IMR-90 (cell line): ENCODE measurements around the gene FKBP1B. TPM values are rescaled to one million over a fixed set of nuclear protein-coding genes. Genes with fewer than 3 reads are reported as not detected.

Experiments
- ATAC-seq: fragments of 200-7000 bp; cut with Tn5 transposase; 2 replicates; pipeline ENCODE4 v1.9.1; 2020; ENCODE audit warnings: low read depth, mild to moderate bottlenecking, moderate library complexity
- BruUV-seq: library from RNA; stranded (reverse); fragments of 400-500 nt; replicated peaks from 2 replicates; lab custom pipeline; 2021; lab: Mats Ljungman, UMichigan
- CTCF ChIA-PET: fragments of 300-600 bp; formaldehyde crosslinking; extraction: SDS; loops from one replicate; lab custom pipeline; 2021; ENCODE audit warnings: antibody characterized with exemption; lab: Yijun Ruan, JAX
- POLR2A ChIA-PET: fragments of 300-600 bp; sonication (Branson Sonifier 250); formaldehyde crosslinking; loops from one replicate; lab custom pipeline; 2022; ENCODE audit warnings: antibody characterized with exemption; ENCODE audit not compliant: unreplicated experiment; lab: Charles Lee
- DNase-seq: peaks from one replicate; pipeline ENCODE4 v3.0.0; 2013
- H2AFZ ChIP-seq: replicated peaks from 2 replicates; pipeline ENCODE3; 2013; ENCODE audit warnings: low read length, mild to moderate bottlenecking; ENCODE audit not compliant: poor library complexity
- H2AK5ac ChIP-seq: 2 replicates; pipeline ENCODE4 v1.6.1; 2013; ENCODE audit warnings: low read depth, low read length, inconsistent platforms
- H2AK9ac ChIP-seq: replicated peaks from 2 replicates; pipeline ENCODE3; 2013; ENCODE audit warnings: mild to moderate bottlenecking, low read depth, low read length, moderate library complexity; ENCODE audit not compliant: poor library complexity
- H2BK120ac ChIP-seq: 2 replicates; pipeline ENCODE4 v1.6.1; 2013; ENCODE audit warnings: low read depth, low read length, inconsistent platforms
- H2BK15ac ChIP-seq: 3 replicates; pipeline ENCODE4 v1.6.1; 2013; ENCODE audit warnings: low read depth, low read length, inconsistent platforms
- H2BK20ac ChIP-seq: 2 replicates; pipeline ENCODE4 v1.6.1; 2013; ENCODE audit warnings: low read depth, mild to moderate bottlenecking, inconsistent platforms, low read length, moderate library complexity
- H2BK5ac ChIP-seq: 2 replicates; pipeline ENCODE4 v1.6.1; 2013; ENCODE audit warnings: mild to moderate bottlenecking, low read depth, low read length, inconsistent platforms; ENCODE audit not compliant: poor library complexity, severe bottlenecking
- H3K14ac ChIP-seq: replicated peaks from 2 replicates; pipeline ENCODE4 v1.6.1; 2013; ENCODE audit warnings: low read depth, low read length, inconsistent platforms
- H3K18ac ChIP-seq: 2 replicates; pipeline ENCODE4 v1.6.1; 2013; ENCODE audit warnings: low read depth, low read length, control low read depth
- H3K23ac ChIP-seq: 2 replicates; pipeline ENCODE4 v1.6.1; 2013; ENCODE audit warnings: low read depth, low read length, inconsistent platforms
- H3K27ac ChIP-seq: 2 replicates; pipeline ENCODE4 v1.5.1; 2013; ENCODE audit warnings: mild to moderate bottlenecking, control low read depth, low read length; ENCODE audit not compliant: insufficient read depth
- H3K27me3 ChIP-seq: 2 replicates; pipeline ENCODE4 v1.6.1; 2013; ENCODE audit warnings: low read length; ENCODE audit not compliant: control insufficient read depth, insufficient read depth
- H3K36me3 ChIP-seq: 2 replicates; pipeline ENCODE4 v1.6.1; 2013; ENCODE audit warnings: low read length, mixed read lengths; ENCODE audit not compliant: control insufficient read depth, insufficient read depth
- H3K4ac ChIP-seq: 2 replicates; pipeline ENCODE4 v1.6.1; 2013; ENCODE audit warnings: low read depth, low read length, inconsistent platforms
- H3K4me1 ChIP-seq: 2 replicates; pipeline ENCODE4 v1.6.1; 2013; ENCODE audit warnings: low read length, mixed read lengths; ENCODE audit not compliant: control insufficient read depth, insufficient read depth
- H3K4me2 ChIP-seq: 2 replicates; pipeline ENCODE4 v1.6.1; 2013; ENCODE audit warnings: low read depth, mild to moderate bottlenecking, control low read depth, low read length, moderate library complexity
- H3K4me3 ChIP-seq: 2 replicates; pipeline ENCODE4 v1.5.1; 2013; ENCODE audit warnings: low read depth, mild to moderate bottlenecking, control low read depth, low read length, moderate library complexity; ENCODE audit not compliant: insufficient read depth
- H3K56ac ChIP-seq: 2 replicates; pipeline ENCODE4 v1.6.1; 2013; ENCODE audit warnings: low read length, inconsistent platforms; ENCODE audit not compliant: insufficient read depth; ENCODE audit errors: extremely low read depth
- H3K79me1 ChIP-seq, 2 experiments: 2 replicates each; pipeline ENCODE4 v1.6.1; 2013; ENCODE audit warnings: low read length in 2 of 2, inconsistent platforms in 1 of 2, low read depth in 1 of 2
- H3K9ac ChIP-seq: 2 replicates; pipeline ENCODE4 v1.6.1; 2013; ENCODE audit warnings: low read depth, low read length, control low read depth
- H3K9me1 ChIP-seq: 2 replicates; pipeline ENCODE4 v1.6.1; 2013; ENCODE audit warnings: low read length, inconsistent platforms; ENCODE audit not compliant: insufficient read depth
- H3K9me3 ChIP-seq: 2 replicates; pipeline ENCODE4 v1.6.1; 2013; ENCODE audit warnings: low read length; ENCODE audit not compliant: control insufficient read depth, insufficient read depth
- H4K20me1 ChIP-seq: 2 replicates; pipeline ENCODE4 v1.6.1; 2013; ENCODE audit warnings: low read length, inconsistent platforms; ENCODE audit not compliant: insufficient read depth
- H4K5ac ChIP-seq: 2 replicates; pipeline ENCODE4 v1.6.1; 2013; ENCODE audit warnings: mild to moderate bottlenecking, low read depth, low read length, control low read depth
- H4K8ac ChIP-seq, 2 experiments: 2 replicates each; pipeline ENCODE4 v1.6.1; 2013; ENCODE audit warnings: low read depth in 2 of 2, low read length in 2 of 2, control low read depth in 1 of 2, inconsistent platforms in 1 of 2
- H4K91ac ChIP-seq: 2 replicates; pipeline ENCODE4 v1.6.1; 2013; ENCODE audit warnings: low read depth, low read length, inconsistent platforms; ENCODE audit not compliant: insufficient read depth
- BHLHE40 ChIP-seq: fragments of 150-350 bp; IDR thresholded peaks from 2 replicates; pipeline ENCODE4 v1.6.1; 2016; ENCODE audit warnings: mild to moderate bottlenecking, low read depth, low read length
- CEBPB ChIP-seq: IDR thresholded peaks from 2 replicates; pipeline ENCODE4 v1.6.1; 2012; ENCODE audit warnings: low read depth, low read length, improper control_type of control experiment
- CHD1 ChIP-seq: IDR thresholded peaks from 2 replicates; pipeline ENCODE4 v1.6.1; 2012; ENCODE audit warnings: low read depth, low read length, improper control_type of control experiment
- MAZ ChIP-seq: IDR thresholded peaks from 2 replicates; pipeline ENCODE4 v1.6.1; 2012; ENCODE audit warnings: low read depth, mild to moderate bottlenecking, low read length, improper control_type of control experiment, moderate library complexity, borderline replicate concordance
- POLR2A ChIP-seq: IDR thresholded peaks from 2 replicates; pipeline ENCODE4 v1.6.1; 2012; ENCODE audit warnings: mild to moderate bottlenecking, low read depth, low read length
- RAD21 ChIP-seq: IDR thresholded peaks from 2 replicates; pipeline ENCODE4 v1.6.1; 2012; ENCODE audit warnings: low read length, improper control_type of control experiment
- RCOR1 ChIP-seq: IDR thresholded peaks from 2 replicates; pipeline ENCODE4 v1.6.1; 2012; ENCODE audit warnings: mild to moderate bottlenecking, low read length, improper control_type of control experiment; ENCODE audit not compliant: insufficient replicate concordance
- RFX5 ChIP-seq: IDR thresholded peaks from 2 replicates; pipeline ENCODE4 v1.8.0; 2012; ENCODE audit warnings: low read depth, mild to moderate bottlenecking, low read length, moderate library complexity
- SMC3 ChIP-seq: fragments of 150-350 bp; IDR thresholded peaks from 2 replicates; pipeline ENCODE4 v1.6.1; 2016; ENCODE audit warnings: low read depth, mild to moderate bottlenecking, antibody characterized with exemption, low read length, moderate library complexity
- WGBS, 2 experiments: methylation state at CpG; one replicate each; pipeline versions ENCODE4 v1.1.5 to v1.1.7; 2013; ENCODE audit warnings: missing lambda C conversion rate in 2 of 2; ENCODE audit not compliant: insufficient read length in 1 of 2; ENCODE audit errors: extremely low coverage in 2 of 2; 5-methylcytosine and 5-hydroxymethylcytosine counted together
- dilution Hi-C: fragments of 300-500 bp; cut with HindIII; formaldehyde crosslinking; loops from one replicate; pipeline ENCODE4 v1.14.3; 2018; ENCODE audit warnings: low sequenced_read_pairs; ENCODE audit not compliant: unreplicated experiment
- in situ Hi-C: fragments of 300-500 bp; cut with MboI; formaldehyde crosslinking; loops from 3 replicates; pipeline ENCODE4 v1.14.3; 2019; ENCODE audit warnings: low sequenced_read_pairs, inconsistent platforms, mixed read lengths
- intact Hi-C: fragments of 100-400 bp; cut with micrococcal nuclease; formaldehyde crosslinking; loops from 2 replicates; pipeline ENCODE4 v1.10.0; 2022
- polyA plus RNA-seq, 3 experiments: library from polyadenylated mRNA; depleted of rRNA; stranded (reverse); fragments of >200 nt; gene quantifications; 2 replicates each; pipeline ENCODE4 v1.2.3, GENCODE V29; 2012; ENCODE audit warnings: low replicate concordance in 1 of 3
- total RNA-seq: library from RNA; depleted of rRNA; stranded (reverse); fragments of >200 nt; gene quantifications from 2 replicates; pipeline ENCODE4 v1.2.3, GENCODE V29; 2012
- TF ChIP-seq, protein P1 (sequence below): conservative IDR thresholded peaks from 2 replicates; pipeline ENCODE4 v1.5.1; 2012; ENCODE audit warnings: mild to moderate bottlenecking, low read depth, low read length, improper control_type of control experiment

Gene FKBP1B
- total and polyA plus RNA-seq, 2 of the 4 experiments (the other 2 are of a cell fraction): 10.2 to 15.1 TPM

GRCh38 chr2:24012521-24013188, 36.9 kb upstream of the FKBP1B start:
- ATAC-seq: no peak
- WGBS, 2 experiments: 80% methylated on average over 3 of the region's 9 CpGs; no CpG with 5 or more reads in 1 of the 2 experiments

More at GRCh38 chr2:24012521-24013188, 36.9 kb upstream of the FKBP1B start:
- DNase-seq: no peak
- Histone ChIP-seq H3K27ac (no peak overlapping the region), H3K4me2 (no peak overlapping the region), H2AK5ac (no peak overlapping the region), H3K4me3 (no peak overlapping the region), H4K5ac (no peak overlapping the region), H2BK15ac (no peak overlapping the region), H3K56ac (no peak overlapping the region), H2BK120ac (no peak overlapping the region; the same call in 1 of the 2 replicates), H3K36me3 (no peaks in the 10 kb centered on the region), H3K9me3 (no peaks in the 10 kb centered on the region), H2AFZ (no peak overlapping the region), H4K8ac (0 out of 4 replicates have a peak overlapping the region, but pooled peaks of 1 of the 2 experiments have one; percentile 34), H3K9me1 (peaks cover 19% of the 10 kb centered on the region), H2BK5ac (no peak overlapping the region), H3K9ac (no peak overlapping the region), H2BK20ac (no peak overlapping the region; the same call in 1 of the 2 replicates), H4K91ac (0 out of 2 replicates have a peak overlapping the region, but pooled peaks have one; percentile 6), H3K27me3 (peaks cover 8% of the 10 kb centered on the region), H4K20me1 (no peaks in the 10 kb centered on the region), H3K23ac (no peak overlapping the region), H3K79me1 (peaks cover 0 to 3% of the 10 kb centered on the region in 2 experiments; a peak in 1 of 4 replicates), H3K4me1 (peaks cover 11% of the 10 kb centered on the region), H3K18ac (no peak overlapping the region), H3K14ac (peak overlapping the region; percentile 65; the same call in 1 of the 2 replicates), H2AK9ac (no peak overlapping the region), H3K4ac (0 out of 2 replicates have a peak overlapping the region, but pooled peaks have one; percentile 22)
- no peak for TF ChIP-seq BHLHE40
- TF ChIP-seq RAD21: no peak
- TF ChIP-seq RCOR1: no peak
- TF ChIP-seq RFX5: no peak
- TF ChIP-seq CHD1: no peak
- no peak for TF ChIP-seq MAZ
- TF ChIP-seq, protein P1, sequence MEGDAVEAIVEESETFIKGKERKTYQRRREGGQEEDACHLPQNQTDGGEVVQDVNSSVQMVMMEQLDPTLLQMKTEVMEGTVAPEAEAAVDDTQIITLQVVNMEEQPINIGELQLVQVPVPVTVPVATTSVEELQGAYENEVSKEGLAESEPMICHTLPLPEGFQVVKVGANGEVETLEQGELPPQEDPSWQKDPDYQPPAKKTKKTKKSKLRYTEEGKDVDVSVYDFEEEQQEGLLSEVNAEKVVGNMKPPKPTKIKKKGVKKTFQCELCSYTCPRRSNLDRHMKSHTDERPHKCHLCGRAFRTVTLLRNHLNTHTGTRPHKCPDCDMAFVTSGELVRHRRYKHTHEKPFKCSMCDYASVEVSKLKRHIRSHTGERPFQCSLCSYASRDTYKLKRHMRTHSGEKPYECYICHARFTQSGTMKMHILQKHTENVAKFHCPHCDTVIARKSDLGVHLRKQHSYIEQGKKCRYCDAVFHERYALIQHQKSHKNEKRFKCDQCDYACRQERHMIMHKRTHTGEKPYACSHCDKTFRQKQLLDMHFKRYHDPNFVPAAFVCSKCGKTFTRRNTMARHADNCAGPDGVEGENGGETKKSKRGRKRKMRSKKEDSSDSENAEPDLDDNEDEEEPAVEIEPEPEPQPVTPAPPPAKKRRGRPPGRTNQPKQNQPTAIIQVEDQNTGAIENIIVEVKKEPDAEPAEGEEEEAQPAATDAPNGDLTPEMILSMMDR: no peak
- TF ChIP-seq SMC3: no peak
- no peak for TF ChIP-seq CEBPB
- no peak for TF ChIP-seq POLR2A
- intact Hi-C loops: no loop called here
- no TSS peak for BruUV-seq
- ChIA-PET POLR2A (no interaction called here), CTCF (no interaction called here)
- dilution Hi-C loops: no loop called here
- in situ Hi-C loops: no loop called here
